ENCODE data around the gene CROCC2. TPM values are rescaled to one million over a fixed set of nuclear protein-coding genes. Genes with fewer than 3 reads are reported as not detected.

Gene CROCC2
- total RNA-seq, 2 experiments from 2014 or later: not detected

DNA sequence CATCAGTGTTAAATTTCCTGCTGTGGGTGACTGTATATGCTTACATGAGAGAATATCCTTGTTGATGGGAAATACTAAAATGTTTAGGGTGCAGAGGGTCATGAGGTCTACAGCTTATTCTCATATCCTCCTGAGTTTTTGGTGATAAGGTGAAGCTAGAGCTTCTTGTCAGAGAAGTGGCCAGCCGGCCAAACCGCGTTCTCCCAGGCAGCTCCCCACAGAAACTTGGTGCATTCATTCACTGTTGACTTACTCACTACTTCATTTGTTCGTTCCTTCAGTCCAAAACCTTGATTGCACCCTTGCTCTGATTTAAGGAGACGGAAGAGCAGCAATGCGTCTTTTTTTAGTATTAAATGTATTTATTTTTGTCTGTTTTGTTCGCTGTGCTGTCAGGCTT lies 101.0 kb downstream of the CROCC2 start:
- Histone ChIP-seq H4K20me1 (ENCODE audit: insufficient read depth, low read length) (no peaks in the 10 kb centered on the region), H3K4me1 (ENCODE audit: insufficient read depth, low read length, poor library complexity, severe bottlenecking) (no peaks in the 10 kb centered on the region), H3K9me2 (ENCODE audit: insufficient read depth, low read length) (no peaks in the 10 kb centered on the region), H3K9me3 (ENCODE audit: low read length) (peaks cover 21% of the 10 kb centered on the region; the same call in 1 of the 2 replicates), H3K4me3 (ENCODE audit: low read depth, low read length, poor library complexity, severe bottlenecking) (no peak overlapping the region), H3K4me2 (ENCODE audit: low read length) (no peak overlapping the region), H3K27ac (ENCODE audit: low read depth, low read length, poor library complexity, severe bottlenecking) (no peak overlapping the region), H3K36me3 (ENCODE audit: insufficient read depth, low read length) (no peaks in the 10 kb centered on the region), H2AFZ (ENCODE audit: low read length) (no peak overlapping the region), H3K79me2 (ENCODE audit: insufficient read depth, low read depth, low read length) (no peaks in the 10 kb centered on the region)
- no TSS peak for BruUV-seq (replicated peaks)
- ChIA-PET POLR2A (interaction anchor here (0.6 kb wide), 1 partner anchor 115 kb away, joined by 3 read pairs; no protein-coding TSS in a partner anchor), CTCF (ENCODE audit: unreplicated experiment) (no interaction called here)
- intact Hi-C loops (cut with micrococcal nuclease; ENCODE audit: unreplicated experiment): no loop called here
- TF ChIP-seq CTCF (conservative IDR thresholded peaks at IDR 0.05; ENCODE audit: low read length) (no peak), EZH2phosphoT487 (IDR thresholded peaks at IDR 0.05; ENCODE audit: borderline replicate concordance, low read depth, low read length) (no peak)
- DNase-seq (ENCODE audit: low spot score): no peak

DNA sequence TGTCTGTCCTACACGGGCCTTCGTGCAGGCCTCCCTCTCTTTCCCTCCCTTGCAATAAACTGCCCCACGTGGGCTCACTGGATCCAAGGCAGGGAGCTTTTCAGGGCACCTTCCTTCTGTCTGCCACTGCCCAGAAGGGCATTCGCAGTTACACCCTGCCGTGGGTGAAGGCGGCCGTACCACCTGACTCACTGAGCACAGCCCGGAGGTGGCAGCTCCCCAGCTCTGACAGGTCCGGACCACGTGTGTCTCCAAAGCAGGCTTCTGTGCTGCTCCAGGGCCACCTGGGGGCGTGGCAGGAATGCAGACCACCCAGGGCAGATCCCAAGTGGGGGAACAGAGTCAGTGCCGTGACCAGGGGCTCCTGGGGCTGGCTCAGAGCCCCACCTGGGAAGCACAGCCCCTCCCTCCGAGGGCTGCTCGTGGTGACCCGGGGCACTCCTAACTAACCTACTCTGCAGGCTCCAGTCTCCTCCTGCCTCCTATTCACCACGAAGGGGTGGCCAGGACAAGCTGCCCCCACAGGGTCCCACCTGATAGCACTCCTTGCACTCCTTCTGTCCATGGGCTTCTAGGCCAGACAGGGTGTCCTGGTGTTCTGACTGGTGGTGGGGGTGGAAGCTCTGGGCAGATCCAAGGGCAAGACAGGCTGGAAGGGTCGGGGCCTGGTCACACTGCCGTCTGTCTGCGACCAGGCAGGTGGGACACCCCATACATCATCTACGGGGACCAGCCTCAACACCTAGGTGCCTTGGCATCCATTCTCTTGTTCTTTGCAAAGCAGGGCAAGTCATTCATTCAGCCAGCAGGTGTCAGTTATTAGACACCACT lies 102.0 kb downstream of the CROCC2 start:
- no peak for DNase-seq (ENCODE audit: low spot score)
- Histone ChIP-seq H3K9me2 (ENCODE audit: insufficient read depth, low read length) (no peaks in the 10 kb centered on the region), H3K4me1 (ENCODE audit: insufficient read depth, low read length, poor library complexity, severe bottlenecking) (no peaks in the 10 kb centered on the region), H3K4me2 (ENCODE audit: low read length) (no peak overlapping the region), H3K79me2 (ENCODE audit: insufficient read depth, low read depth, low read length) (no peaks in the 10 kb centered on the region), H3K4me3 (ENCODE audit: low read depth, low read length, poor library complexity, severe bottlenecking) (no peak overlapping the region), H3K36me3 (ENCODE audit: insufficient read depth, low read length) (no peaks in the 10 kb centered on the region), H4K20me1 (ENCODE audit: insufficient read depth, low read length) (no peaks in the 10 kb centered on the region), H3K27ac (ENCODE audit: low read depth, low read length, poor library complexity, severe bottlenecking) (no peak overlapping the region), H2AFZ (ENCODE audit: low read length) (no peak overlapping the region), H3K9me3 (ENCODE audit: low read length) (peaks cover 21% of the 10 kb centered on the region; the same call in 1 of the 2 replicates)
- TF ChIP-seq EZH2phosphoT487 (IDR thresholded peaks at IDR 0.05; ENCODE audit: borderline replicate concordance, low read depth, low read length) (no peak), CTCF (conservative IDR thresholded peaks at IDR 0.05; ENCODE audit: low read length) (0 out of 2 replicates have a peak, but pooled peaks have one; percentile 14)
- CTCF ChIA-PET (ENCODE audit: unreplicated experiment): no interaction called here
- POLR2A ChIA-PET: interaction anchor here (0.6 kb wide), 1 partner anchor 114 kb away, joined by 3 read pairs; no protein-coding TSS in a partner anchor
- no TSS peak for BruUV-seq (replicated peaks)
- intact Hi-C loops (cut with micrococcal nuclease; ENCODE audit: unreplicated experiment): no loop called here

- ChIA-PET CTCF (ENCODE audit: unreplicated experiment) (no interaction called here), POLR2A (no interaction called here)
- no peak for TF ChIP-seq EZH2phosphoT487 (IDR thresholded peaks at IDR 0.05; ENCODE audit: borderline replicate concordance, low read depth, low read length)
- no peak for TF ChIP-seq CTCF (conservative IDR thresholded peaks at IDR 0.05; ENCODE audit: low read length)
- H3K4me2 ChIP-seq (ENCODE audit: low read length): no peak overlapping the region
- no peak overlapping the region for H2AFZ ChIP-seq (ENCODE audit: low read length)
- H3K27ac ChIP-seq (ENCODE audit: low read depth, low read length, poor library complexity, severe bottlenecking): no peak overlapping the region
- H4K20me1 ChIP-seq (ENCODE audit: insufficient read depth, low read length): no peaks in the 10 kb centered on the region
- H3K79me2 ChIP-seq (ENCODE audit: insufficient read depth, low read depth, low read length): no peaks in the 10 kb centered on the region
- intact Hi-C loops (cut with micrococcal nuclease; ENCODE audit: unreplicated experiment): no loop called here
- DNase-seq (ENCODE audit: low spot score): no peak
- peaks cover 17% of the 10 kb centered on the region; the same call in 1 of the 2 replicates for H3K9me3 ChIP-seq (ENCODE audit: low read length)
- H3K4me3 ChIP-seq (ENCODE audit: low read depth, low read length, poor library complexity, severe bottlenecking): no peak overlapping the region
- no peaks in the 10 kb centered on the region for H3K4me1 ChIP-seq (ENCODE audit: insufficient read depth, low read length, poor library complexity, severe bottlenecking)
- no peaks in the 10 kb centered on the region for H3K36me3 ChIP-seq (ENCODE audit: insufficient read depth, low read length)
- H3K9me2 ChIP-seq (ENCODE audit: insufficient read depth, low read length): no peaks in the 10 kb centered on the region
- no TSS peak for BruUV-seq (replicated peaks)
These were observed 102.6 kb downstream of the CROCC2 start for GRCh38 chr2:241008711-241009121.
